Urothelium cell line (cell line): Measurements from ENCODE around the gene POU6F2.
A peak's percentile ranks its signal among the peaks of the same experiment; 100 is the strongest.

Experiments
- DNase-seq: peaks from one replicate; pipeline ENCODE4 v3.0.0; 2011; ENCODE audit warnings: low spot score, mixed read lengths
- FAIRE-seq: peaks from 2 replicates; lab custom pipeline; 2011; peaks lifted over from hg19 to GRCh38; lab: Jason Lieb, UNC

POU6F2 gene

GRCh38 chr7:39468808-39469374 lies 491.2 kb downstream of the POU6F2 start:
- no peak for DNase-seq
- FAIRE-seq: peak; percentile 13

- no peak for DNase-seq
- no peak for FAIRE-seq
Measured at GRCh38 chr7:39480901-39481300, 503.2 kb downstream of the POU6F2 start.

- DNase-seq: no peak
- FAIRE-seq: peak; percentile 35
Measured at GRCh38 chr7:39488467-39489393, 511.0 kb downstream of the POU6F2 start.

- FAIRE-seq (no peak), DNase-seq (no peak)
Measured at GRCh38 chr7:39490296-39490695, 512.6 kb downstream of the POU6F2 start.

- DNase-seq (no peak), FAIRE-seq (no peak)
Measured at GRCh38 chr7:39493934-39494333, 516.2 kb downstream of the POU6F2 start.

GRCh38 chr7:39501358-39501757 lies 523.6 kb downstream of the POU6F2 start:
- FAIRE-seq (peak; percentile 61), DNase-seq (no peak)

GRCh38 chr7:39504963-39505362 lies 527.3 kb downstream of the POU6F2 start:
- peak; percentile 48 for FAIRE-seq
- DNase-seq: peak; percentile 82

- FAIRE-seq (no peak), DNase-seq (no peak)
Measured at GRCh38 chr7:39507866-39508551, 530.3 kb downstream of the POU6F2 start.

- DNase-seq: no peak
- no peak for FAIRE-seq
Measured at GRCh38 chr7:39509436-39509835, 531.7 kb downstream of the POU6F2 start.

GRCh38 chr7:39509912-39510311 lies 532.2 kb downstream of the POU6F2 start:
- DNase-seq (no peak), FAIRE-seq (peak; percentile 20)

- DNase-seq: no peak
- peak; percentile 35 for FAIRE-seq
Measured at GRCh38 chr7:39510864-39511354, 533.2 kb downstream of the POU6F2 start.

GRCh38 chr7:39515534-39516228 lies 538.0 kb downstream of the POU6F2 start:
- DNase-seq: no peak
- FAIRE-seq: no peak

GRCh38 chr7:39516498-39516897 lies 538.8 kb downstream of the POU6F2 start:
- FAIRE-seq (no peak), DNase-seq (no peak)

GRCh38 chr7:39517240-39517639 lies 539.5 kb downstream of the POU6F2 start:
- DNase-seq (no peak), FAIRE-seq (no peak)
